KBM-7 (cell line): ENCODE results near the gene SEC16B.
A peak's percentile ranks its signal among the peaks of the same experiment; 100 is the strongest.

Source experiments
- DNase-seq: peaks from one replicate; pipeline ENCODE4 v3.0.0-alpha.2; 2015
- in situ Hi-C: fragments of 300-500 bp; cut with MboI; formaldehyde crosslinking; loops from 2 replicates; pipeline ENCODE4 v1.14.3; 2020; ENCODE audit warnings: low sequenced_read_pairs, low pct_unique_long_range_greater_than_20kb, mixed read lengths

SEC16B gene

DNA sequence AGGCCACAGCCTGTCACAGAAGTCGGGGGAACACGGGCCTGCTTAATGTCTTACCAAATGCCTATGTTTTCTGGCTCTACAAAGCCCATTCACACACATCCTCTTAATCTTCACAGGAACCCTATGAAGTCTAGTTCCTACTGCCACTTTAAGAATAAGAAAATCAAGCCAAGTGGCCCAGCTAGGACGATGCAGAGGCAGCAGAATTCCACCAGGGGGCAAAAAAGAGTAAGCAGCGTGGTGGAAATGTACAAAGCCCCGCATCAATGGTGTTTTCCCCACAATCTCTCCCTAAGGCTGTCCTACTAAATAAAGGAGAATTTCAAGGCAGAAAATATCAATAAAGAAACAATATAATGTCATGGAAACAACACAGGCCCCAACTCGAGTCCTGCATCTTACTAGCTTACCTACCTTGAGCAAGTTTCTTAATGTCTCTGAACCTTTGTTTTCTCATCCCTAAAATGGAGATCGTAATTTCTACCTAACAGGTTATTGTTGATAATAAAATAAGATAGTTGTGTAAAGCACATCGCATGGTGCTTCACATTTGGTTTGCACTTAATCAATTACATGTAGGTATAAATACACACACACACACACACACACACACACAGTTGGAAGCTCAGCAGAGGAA lies 21.4 kb downstream of the SEC16B start:
- in situ Hi-C loops = no loop called here
- DNase-seq = peak; percentile 86

DNA sequence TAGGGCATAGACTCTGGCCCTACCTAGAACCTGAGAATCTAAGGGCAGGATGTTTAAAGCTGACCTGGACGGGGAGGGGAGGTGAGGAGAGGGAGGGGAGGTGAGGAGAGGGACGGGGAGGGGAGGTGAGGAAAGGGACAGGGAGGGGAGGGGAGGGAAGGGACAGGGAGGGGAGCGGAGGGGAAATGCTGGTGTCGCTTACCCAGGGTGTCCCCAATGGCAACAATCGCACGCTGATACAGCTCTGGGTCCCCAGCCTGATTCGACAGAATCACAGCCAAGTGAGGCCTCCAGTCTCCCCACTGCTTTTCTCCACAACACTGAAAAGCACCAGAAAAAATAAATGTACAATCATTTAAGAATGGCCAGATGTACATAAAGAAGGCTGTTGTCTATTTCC lies 22.2 kb downstream of the SEC16B start:
- in situ Hi-C loops = no loop called here
- DNase-seq = no peak

DNA sequence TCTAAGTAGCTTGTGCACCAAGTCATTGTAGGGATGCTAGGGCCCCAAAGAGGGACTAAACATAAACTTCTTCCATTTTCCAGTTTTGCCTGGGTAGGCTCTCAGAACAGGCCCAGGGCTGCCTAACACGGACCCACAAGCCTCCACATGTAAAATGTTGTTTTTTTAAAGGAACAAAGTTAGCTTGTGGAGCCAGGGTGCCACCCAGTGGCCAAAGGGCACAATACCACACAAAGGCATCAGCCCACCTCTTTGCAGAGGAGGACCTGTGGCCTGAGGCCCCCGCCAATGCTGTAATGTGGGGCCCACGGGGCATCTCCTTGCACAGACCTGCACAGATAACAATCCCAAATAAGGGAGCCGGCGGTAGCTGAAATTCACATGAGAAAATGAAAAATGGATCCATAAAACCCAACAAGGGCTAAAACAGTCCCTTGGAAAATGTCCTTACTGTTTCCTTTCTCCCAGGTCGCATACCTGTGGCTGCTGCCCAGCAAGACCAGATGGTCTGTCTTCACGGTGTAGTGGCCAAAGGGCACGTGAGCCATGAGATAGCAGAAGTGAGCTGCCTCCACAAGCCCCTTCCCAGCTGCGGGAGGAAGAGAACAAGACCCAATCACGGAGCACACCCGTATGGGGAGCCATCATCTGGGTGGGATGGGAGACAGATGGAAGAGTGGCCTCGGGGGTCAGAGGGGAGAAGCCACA lies 23.8 kb downstream of the SEC16B start:
- in situ Hi-C loops = no loop called here
- peak; percentile 76 for DNase-seq

DNA sequence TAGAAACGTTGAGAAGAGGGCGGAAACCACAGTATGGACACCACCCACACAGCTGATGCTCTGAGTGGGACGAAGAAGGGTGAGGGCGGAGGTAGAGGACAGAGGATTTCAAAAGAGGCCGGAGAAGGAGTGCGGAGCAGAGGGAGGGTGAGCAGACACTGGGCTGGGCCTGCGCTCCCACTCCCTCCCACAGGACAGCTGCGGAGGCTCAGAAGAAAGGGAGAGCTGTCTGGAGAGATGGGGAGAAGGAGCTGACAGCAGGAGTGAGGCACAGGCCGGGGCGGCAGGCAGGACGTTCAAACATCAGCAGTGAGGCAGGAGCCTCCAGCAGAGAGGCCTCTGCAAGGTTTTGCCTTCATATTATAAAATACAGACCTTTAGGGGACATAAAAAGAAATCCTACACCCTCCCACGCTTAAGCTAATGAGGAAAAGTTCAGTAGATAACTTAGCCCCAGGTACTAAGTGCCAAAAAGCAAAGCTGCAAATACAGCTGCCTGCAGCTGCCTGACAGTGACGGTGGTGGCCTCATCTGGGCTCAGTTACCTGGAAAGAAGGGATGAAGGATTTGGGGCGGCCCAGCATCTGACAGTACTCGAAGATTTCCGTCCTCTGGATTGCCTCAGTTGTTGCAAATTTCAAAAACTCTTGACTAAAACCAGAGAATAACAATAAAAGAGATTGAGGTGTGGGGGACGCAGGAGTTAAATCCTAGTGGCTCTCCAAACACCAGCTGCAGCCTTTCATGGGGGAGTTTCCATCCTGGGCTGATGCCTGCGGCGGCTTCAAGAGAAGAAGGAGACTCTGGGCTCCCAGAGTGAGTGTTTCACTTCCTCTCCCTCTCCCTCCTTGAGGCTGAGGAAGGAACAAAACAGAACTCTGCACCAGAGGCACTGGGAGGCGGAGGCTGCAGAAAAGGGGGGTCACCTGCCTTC lies 25.6 kb downstream of the SEC16B start:
- no peak for DNase-seq
- in situ Hi-C loops = no loop called here

DNA sequence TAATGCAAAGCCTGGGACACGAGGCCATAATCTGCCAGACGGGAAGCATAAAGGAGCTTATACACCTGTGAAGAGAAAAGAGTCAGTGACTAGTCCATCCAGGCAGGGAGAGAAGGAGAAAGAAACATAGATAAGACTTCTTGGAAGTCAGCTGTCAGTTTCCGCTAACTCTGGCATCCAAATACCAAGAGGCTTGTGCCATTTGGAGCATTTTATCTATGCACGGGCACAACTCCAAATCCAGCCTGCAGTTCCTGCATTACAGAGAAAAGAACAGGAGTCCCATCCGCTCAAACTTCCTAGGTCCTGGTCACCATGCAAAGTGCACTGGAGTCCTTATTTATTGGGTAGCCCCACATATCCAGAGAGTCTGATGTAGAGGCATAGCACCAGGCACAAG lies 27.9 kb downstream of the SEC16B start:
- DNase-seq = no peak
- in situ Hi-C loops = no loop called here

DNA sequence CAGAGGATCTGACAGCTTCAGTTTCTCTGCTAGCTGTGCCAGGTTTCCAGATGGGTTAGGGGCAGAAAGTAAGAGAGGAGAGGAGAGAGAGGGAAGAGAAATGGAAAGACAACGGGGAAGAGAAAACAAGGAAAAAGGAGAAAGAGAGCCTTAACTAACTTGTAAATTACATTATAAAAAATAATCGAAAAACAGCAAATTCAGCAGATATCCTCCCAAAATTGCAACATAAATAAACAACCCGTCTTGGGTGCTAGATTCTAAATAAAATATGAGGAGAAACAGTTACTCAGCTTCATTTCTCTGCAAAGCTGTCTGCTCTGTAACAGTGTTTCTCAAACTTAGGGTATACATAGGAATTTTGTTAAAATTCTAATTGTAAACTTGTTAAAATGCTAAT lies 29.2 kb downstream of the SEC16B start:
- no peak for DNase-seq
- in situ Hi-C loops = no loop called here

DNA sequence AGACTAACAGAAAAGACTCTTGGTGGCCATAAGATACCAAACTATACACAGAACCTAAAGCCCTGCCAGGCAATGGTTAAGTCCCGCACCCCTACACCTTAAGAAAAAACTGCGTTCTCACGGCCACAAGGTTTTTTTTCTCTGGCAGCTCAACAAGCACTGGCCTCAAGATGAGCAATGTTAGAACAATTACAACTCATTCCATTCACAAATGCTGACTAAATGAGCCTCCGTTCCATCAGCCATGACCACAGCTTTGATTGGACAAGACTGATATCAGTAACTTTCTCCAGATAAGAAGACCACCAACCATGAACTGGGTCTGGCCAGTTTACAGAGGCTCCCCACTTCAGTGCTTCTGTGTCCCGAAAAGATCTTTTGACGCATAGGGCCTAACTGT lies 31.9 kb downstream of the SEC16B start:
- no peak for DNase-seq
- in situ Hi-C loops = no loop called here

DNA sequence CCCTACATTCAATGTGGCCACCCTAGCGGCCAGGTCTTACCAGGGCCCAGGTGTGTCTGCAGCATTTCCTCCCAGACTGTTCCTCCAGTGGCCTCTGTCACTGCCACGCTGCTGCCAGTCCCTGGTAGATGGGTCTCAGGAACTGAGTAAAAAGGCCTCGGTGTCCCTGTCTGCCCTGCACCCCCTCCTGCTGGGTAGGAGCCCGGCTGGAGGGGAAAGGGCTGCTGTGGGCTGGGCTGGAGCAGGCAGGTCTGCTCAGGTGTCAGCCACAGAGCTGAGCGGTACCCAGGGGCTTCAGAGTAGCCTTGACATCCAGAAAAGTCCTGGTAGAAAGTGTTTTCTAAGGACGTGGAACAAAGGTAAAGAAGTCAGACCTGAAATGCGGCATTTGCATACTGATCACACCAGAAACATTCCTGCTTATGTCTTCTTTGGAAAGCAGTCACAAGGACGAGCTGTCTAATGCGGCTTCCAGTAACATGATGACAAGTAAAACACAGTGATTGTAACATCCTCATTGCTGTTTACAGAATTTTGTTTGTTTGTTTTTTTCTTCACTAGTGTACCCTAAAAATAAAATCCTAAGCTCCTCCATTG lies 32.6 kb downstream of the SEC16B start:
- no peak for DNase-seq
- in situ Hi-C loops = no loop called here

DNA sequence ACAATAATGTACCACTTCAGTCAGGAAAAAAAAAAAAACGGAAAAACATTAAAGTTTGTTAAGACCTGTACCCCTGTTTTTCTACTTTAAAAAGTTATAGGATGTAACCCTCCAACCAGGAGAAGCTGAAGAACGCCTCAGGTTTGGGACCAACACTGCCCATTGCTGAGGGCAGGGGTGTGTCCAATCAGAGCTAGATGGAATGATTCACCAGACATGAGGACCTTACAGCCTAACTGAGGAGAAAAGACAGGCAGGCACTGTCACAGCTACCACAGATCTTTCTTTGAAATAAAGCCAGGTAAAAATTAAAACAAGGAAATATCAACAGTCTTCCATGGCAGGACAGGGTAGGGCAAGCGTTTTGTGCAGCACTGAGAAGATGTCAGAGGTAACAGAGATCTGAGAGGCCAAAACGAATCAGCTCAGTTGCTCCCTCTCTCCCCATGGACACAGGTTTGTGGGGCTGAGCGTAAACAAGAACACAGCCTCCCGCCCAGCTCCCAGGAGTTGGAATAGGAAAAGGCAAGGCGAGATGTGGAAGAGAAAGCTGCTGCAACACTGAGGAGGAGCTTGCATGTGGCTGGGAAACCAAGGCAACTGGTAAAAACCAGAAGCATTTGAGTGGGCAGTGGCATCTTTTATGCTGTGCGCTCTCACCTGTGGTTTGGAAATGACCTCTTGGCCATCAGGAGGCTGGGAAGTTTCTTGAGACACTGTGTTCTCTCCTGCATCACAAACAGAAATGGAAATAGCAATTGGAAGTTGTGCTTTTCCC lies 34.0 kb downstream of the SEC16B start:
- DNase-seq = no peak
- in situ Hi-C loops = no loop called here

DNA sequence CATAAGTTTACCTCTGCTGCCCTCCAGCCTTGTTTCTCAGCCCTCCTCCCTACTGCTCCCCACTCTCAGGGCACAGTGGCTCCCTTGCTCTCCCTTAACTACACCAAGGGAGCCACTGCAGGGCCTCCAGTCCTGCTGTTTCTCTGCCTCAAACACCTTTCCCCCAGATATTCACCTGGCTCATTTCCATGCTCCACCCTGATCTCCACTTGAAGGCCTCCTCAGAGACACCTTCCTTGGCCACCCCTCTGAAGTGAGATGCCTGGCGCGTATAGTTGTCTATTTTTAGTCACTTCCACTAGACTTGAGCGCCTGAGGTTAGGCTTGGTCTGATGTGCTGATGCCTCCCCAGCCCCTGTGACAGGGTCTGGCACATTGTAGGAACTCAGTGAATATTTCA lies 34.9 kb downstream of the SEC16B start:
- in situ Hi-C loops = no loop called here
- no peak for DNase-seq

DNA sequence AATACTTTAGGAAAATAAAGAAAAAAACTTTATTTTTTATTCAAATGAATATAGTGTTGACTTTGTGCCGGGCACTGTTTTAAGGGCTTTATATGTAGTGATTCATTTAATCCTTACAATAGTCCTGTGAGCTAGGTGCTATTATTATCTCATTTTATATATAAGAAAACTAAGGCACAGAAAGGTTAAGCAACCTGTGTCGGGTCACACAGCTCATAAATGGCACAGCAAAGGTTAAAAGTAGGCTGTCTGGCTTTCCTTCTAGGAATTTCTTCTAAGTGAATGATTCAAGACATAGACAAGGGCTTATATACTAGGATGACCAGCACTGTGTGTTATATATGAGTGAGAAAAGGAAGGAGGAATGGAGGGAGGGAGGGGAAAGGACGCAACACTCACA lies 35.4 kb downstream of the SEC16B start:
- in situ Hi-C loops = no loop called here
- no peak for DNase-seq

DNA sequence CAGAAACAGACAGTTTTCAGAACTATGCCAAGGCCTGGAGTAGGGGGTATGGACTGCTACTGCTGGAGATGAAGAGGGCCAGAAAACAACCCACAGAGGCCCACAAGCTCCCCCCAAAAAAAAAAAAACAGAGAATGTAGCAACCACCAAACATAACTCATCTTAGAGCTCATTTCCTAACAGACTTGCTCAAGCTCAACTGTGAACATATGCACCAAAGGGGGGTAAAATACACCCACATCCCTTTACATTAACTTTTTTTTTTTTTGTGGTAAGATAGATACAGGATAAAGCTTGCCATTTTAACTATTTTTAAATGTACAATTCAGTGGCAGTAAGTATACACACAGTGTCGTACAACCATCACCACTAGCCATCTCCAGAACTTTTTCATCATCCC lies 36.0 kb downstream of the SEC16B start:
- DNase-seq = no peak
- in situ Hi-C loops = no loop called here

DNA sequence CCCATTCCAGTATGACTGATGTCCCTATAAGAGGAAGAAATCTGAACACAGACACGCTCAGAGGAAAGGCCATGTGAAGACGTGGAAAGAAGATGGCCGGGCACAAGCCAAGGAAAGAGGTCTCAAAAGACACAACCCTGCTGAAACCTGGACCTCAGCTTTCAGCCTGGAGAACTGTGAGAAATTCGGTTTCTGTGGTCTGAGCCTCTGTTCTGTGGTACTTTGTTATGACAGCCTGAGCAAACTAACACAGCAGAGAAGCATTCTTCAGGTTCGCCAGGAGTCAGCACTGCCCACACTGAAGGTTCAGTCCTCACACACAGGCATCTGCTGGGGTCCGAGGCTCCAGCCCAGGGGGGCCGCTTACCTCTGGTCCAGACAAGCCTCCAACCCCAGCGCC lies 37.7 kb downstream of the SEC16B start:
- no peak for DNase-seq

DNA sequence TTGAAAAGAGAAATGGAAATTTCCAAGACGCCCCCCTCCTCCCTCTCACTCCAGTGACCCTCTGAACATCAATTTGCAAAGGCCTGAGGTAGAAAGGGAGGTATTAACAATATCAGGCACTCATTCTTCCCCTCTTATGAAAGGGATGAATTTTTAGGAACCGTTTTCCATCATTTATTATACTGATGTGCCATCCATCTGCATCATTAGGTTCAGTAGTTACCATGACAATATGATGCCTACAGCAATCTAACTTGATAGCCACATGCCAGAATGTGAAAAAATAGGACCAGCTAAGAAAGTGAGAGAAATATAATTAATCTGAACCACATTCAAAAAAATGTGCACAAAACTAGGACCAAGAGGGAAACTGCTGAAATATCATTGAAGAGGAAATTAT lies 40.9 kb downstream of the SEC16B start:
- in situ Hi-C loops = no loop called here
- no peak for DNase-seq

More for the DNA sequence above, 37.7 kb downstream of the SEC16B start:
- in situ Hi-C loops = no loop called here

DNA sequence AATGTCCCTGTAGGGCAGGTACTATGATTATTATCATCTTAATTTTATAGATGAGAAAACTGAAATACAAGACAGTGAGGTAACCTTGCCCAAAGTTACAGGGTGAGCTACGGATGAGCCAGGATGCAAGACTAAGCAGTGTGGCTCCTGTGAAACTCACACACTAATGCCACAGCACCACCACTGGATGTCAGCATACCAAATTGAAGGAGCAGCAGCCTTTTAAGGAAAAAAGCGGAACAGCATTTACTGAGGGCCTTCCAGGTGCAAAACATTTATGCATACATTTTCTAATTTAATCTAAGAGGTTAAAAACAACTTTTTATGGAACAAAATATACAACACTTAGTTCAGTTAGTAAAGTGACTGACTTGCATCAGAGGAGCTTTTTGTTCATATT lies 41.7 kb downstream of the SEC16B start:
- DNase-seq = no peak

DNA sequence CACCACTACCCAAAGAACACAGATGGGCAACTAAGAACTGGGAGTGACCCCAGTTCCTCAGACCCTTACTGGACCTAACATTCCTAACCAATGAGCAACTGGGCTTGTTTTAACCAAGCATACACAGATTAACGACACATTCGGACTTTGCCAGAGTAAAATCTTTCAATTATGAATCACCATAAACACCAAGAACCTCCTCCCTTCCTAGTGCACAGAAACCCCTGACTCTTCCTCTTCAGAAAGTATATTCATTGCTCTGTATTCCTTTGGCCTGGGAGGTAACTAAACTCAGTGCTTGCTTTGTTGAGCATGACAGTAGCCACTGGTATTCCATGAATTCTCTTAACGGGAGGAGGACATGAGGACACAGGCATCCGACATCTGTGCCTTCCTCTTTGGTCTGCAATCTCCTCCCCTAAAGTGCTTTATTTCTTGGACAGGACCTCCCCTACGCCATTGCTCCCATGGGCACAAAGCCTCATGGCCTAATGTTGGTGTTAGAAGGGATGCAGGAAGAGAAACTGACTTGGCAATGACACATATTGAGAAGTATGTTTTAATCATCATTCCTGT lies 42.7 kb downstream of the SEC16B start:
- no peak for DNase-seq
- in situ Hi-C loops = no loop called here

More for the DNA sequence above, 41.7 kb downstream of the SEC16B start:
- in situ Hi-C loops = no loop called here

DNA sequence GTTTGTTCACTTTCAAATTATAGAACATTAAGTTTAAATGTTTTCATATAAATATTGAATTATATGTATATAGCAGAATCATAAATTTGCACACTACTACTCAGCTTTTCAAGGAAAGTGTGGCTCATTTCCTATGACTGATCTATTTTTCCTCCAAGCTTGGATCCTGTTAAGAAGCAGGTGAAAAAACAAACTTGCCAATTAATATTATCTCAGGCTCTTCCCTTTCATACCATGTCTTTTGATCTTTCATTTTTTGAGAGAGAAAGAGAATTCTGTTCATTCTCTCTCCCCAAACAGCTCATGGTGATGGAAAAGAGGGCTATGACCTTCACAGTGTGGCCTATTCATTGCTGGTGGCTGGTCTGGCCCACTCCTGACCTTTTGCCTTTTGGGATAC lies 43.7 kb downstream of the SEC16B start:
- in situ Hi-C loops = no loop called here
- no peak for DNase-seq

DNA sequence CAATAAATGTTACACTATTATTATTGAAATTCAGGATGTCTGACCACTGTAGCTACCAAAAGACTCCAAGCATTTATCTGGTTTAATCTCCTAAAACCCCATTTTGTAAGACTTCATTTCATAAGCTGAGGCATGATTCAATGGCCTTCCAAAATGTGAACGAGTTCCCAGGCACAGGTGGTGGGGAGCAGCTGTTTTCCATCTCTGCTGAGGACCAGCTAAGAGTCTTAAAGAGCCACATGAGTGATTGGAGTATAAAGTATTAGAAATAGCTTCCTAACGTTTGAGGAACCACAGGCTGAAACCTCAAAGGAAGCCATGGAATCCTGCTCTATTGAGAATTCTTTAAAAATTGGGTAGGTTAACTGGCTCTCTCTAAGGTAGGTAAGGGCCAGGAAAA lies 44.9 kb downstream of the SEC16B start:
- DNase-seq = no peak
- in situ Hi-C loops = no loop called here

DNA sequence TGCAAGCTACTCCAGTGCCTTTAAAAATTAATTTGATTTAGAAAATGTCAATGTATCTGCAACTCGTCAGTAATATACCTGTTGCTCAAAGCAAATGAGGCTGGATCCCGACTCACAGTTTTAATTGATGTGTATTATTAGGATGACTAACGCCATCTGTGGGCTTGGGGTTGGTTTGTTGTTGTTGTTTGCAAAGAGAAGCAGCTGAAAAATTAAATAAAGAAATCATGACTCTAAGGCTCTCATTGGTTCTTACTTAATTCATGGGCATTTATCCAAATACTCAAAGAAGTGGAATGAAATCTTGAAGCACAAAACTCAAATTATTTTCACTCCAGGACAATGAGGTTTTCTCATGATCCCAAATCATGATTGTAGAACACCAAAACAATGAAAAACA lies 46.4 kb downstream of the SEC16B start:
- in situ Hi-C loops = no loop called here
- no peak for DNase-seq
